CD4-positive, alpha-beta T cell treated with Interleukin-2 at 100 ng/mL for 4 hours (primary cell): ENCODE measurements around the gene FYCO1.

Experiments used
- DNase-seq: peaks from one replicate; pipeline ENCODE4 v3.0.0-alpha.2; 2020; ENCODE audit warnings: low spot score

FYCO1 gene

DNA sequence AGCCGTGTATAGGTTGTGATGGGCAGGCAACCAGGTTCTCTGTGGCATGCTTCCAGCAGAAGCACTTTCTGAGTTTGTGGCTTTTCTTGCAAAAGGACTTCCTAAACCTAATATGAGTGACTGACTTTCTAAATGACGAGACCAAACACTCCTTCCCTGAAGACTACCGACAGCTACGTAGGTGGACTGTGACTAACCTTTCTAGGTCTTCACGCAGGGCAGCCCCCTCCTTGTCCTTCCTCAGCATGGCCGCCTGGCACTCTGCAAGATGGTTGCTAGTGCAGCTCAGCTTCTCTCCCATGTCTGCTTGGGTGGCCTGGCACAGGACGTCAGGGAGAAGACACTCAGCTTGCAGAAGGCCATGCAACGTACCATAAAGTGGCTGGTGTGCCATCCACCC, 31.5 kb downstream of the FYCO1 start:
- peak; percentile 63 for DNase-seq

DNA sequence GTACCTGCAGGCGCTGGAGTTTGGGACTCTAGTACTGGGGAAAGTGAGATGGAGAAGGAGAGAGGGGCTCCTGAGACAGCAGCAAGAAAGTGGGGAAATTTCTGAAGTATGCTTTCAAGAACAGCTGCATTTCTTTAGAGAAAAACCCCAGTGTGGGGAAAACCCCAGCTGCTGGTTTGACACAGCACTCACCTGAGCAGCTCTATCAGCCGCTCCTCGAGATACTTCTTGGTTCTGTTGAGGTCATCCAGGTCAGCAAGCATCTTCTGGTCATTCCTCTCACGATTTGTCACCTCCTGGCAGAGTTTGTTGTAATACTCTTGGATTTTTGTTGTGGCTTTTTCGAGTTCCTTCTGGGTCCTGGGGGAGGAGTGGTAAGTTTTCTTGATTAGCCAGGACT, 33.6 kb downstream of the FYCO1 start:
- DNase-seq, result peak; percentile 46

DNA sequence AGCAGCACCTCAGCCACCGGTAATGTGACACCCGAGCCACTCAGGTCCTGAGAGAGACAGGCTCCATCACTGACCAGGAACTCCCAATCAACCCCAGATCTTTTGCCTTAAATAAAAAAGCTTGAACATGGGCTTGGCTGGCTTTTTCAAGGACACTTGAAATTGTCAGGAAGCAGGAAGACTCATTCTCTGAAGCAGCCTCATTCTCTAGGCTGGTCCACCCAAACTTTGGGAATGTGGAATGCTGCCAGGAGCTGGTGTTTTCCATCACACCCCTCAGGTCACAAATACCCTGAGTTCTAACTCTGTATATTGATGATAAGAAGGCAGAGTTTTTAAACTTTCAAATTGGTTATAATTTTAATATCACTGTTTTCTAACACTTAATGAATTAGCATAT, 35.3 kb downstream of the FYCO1 start:
- DNase-seq, result no peak

DNA sequence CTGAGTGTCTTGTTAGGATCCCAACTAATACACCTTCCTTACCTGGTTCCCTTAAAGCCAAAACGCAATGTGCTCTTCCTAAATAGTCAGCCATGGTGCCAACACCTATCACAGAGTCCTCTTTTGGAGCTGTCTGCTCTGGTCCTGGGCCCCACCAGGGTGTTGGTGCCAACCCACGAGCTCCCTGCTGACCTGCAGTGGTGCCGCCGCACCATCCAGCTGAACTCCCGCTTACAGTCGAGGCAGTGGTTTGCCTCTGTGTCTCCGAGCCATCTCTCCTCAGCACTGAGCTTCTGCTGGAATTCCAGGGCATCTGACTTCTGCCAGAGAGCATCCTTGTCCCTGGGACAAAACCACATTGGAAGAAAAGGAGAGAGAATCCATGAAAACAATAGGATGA, 36.4 kb downstream of the FYCO1 start:
- no peak for DNase-seq

GRCh38 chr3:45958321-45958791, 37.3 kb downstream of the FYCO1 start:
- DNase-seq, result no peak

DNA sequence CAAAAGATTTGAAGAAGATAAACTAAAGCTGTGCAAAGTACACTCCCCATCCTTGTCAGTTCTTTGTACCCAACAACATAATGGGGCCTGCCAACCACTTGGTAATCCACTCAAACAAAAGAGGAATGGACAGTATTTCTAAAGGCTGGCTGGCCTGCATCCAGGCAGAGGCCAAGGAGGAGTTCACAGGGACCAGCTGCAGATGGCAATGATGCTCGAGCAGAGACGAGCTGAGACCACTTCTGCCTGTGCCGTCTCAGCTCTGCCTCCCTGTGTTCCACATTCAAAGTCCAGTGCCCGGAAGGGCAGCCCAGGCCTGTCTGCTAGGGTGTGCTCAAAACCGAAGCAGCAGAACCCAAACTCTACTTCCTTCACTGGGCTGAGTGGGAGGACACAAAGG, 38.0 kb downstream of the FYCO1 start:
- no peak for DNase-seq

GRCh38 chr3:45955706-45956105, 39.9 kb downstream of the FYCO1 start:
- DNase-seq, result no peak

GRCh38 chr3:45955017-45955647, 40.5 kb downstream of the FYCO1 start:
- no peak for DNase-seq

DNA sequence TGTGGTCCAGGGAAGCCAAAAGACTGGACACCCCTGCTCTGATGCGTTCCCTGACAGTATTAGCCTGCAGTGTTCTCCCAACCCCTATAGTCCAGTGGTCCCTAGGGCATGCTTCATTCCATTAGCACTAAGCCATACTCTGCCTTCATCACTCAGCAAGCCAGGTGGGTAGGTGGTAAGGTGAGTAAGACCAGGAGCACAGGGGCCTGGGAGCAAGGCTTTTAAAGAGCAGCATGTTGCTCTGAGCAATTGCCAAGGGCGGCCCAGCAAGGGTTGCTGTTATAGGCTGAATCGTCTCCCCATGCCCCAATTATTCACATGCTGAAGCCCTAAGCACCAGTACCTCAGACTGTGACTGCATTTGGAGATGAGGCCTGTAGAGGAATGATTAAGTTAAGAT, 41.3 kb downstream of the FYCO1 start:
- no peak for DNase-seq

DNA sequence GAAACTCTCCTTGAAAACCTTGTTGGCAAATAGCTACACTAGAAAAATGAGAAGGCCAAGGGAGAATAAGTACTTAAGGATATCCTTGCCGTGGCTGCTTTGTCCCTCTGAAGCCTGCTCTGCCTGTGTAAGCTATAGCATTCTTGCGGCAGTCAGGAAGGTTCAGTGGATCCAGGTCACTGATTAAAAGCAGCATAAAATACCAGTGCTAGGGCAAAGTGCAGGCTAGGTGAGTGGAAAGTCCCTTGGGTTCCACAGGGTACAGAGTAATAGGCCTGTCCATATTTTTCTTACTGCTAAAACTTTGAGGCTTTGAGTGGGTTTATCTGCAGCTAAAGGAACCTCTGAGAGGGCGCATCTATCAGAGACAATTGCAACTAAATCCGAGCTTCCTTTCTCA, 42.1 kb downstream of the FYCO1 start:
- no peak for DNase-seq

DNA sequence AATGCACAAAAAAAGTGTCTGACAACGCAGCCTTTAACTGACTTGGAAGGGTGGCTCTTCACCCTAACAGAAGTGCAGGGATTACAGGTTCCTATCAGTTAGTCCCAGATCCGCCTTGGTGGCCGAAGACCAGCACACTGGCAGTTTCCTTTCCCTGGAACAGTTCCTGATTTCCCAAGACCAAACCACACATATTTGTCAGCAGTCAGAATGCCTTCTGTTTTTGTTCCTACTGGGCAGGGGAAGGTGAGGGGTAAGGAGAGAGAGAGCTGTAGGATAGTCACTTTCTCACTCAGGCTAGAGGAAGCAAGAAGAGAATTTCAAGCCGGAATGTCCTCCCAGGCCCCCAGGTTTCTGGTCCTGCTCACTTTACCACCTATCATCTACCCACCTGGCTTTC, 43.2 kb downstream of the FYCO1 start:
- DNase-seq, result no peak

GRCh38 chr3:45951946-45952345, 43.7 kb downstream of the FYCO1 start:
- no peak for DNase-seq

DNA sequence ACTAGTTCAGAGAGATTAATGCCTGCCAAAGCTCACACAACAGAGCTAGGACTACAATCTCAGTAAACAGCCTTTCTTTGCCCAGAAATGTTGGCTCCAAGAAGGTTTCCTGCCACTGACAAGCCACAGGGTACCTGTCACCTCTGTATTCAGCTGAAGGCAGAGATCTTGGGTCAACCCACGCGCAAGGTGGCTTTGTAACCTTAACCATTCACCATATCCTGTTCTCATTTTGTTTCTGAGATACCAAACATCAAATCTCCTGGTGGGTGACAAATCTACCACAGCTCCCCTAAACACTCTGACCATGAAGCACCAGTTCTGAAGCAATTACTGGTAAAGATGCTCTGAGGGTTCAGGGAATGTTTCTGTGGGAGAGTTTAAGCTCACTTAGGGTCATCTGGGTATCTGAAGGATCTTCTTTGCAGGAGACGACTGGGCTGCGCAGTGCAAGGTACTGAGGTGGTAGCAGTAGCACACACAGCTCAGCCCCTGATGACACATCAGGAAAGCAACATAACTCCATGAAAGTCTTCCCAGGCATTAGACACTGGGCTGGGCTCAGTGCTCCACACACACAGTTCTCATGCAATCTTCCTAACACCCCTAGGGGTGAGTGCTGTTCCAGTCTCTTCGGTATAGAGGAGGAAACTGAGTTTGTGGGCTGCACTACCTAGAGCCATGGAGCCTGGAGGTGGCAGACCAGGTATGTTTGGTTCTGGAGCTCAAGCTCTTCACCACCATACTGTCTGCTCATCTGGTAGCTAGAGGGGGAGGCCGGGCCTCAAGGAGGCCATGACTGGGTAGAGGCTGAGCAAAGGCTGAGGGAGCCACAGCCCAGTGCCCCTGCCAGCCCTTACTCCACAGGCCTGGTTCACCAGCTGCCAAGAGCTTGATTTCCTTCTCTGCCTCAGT, 44.7 kb downstream of the FYCO1 start:
- DNase-seq, result peak; percentile 70

- no peak for DNase-seq
These were observed 45.5 kb downstream of the FYCO1 start for GRCh38 chr3:45950131-45950530.

- no peak for DNase-seq
These were observed 46.2 kb downstream of the FYCO1 start for GRCh38 chr3:45949432-45949831.

DNA sequence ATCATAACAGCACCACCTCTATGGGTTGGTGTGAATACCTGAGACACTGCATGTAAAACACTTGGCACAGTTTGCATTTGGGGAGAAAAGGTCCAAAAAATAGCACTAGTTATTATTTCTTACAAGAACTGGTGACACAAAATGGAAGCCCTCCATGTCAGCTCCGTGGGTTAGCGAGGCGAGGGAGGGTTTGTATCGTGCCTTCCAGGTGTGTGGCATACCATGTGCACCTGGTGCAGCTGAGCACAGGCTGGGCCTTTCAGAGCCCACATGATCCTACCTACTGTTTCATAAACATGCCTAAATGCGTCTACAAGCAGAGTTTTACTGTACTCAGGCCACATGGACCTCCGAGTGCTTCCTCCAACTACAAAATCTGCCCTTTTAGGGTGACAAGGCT, 46.7 kb downstream of the FYCO1 start:
- no peak for DNase-seq

- no peak for DNase-seq
These were observed 47.3 kb downstream of the FYCO1 start for GRCh38 chr3:45948311-45948781.

DNA sequence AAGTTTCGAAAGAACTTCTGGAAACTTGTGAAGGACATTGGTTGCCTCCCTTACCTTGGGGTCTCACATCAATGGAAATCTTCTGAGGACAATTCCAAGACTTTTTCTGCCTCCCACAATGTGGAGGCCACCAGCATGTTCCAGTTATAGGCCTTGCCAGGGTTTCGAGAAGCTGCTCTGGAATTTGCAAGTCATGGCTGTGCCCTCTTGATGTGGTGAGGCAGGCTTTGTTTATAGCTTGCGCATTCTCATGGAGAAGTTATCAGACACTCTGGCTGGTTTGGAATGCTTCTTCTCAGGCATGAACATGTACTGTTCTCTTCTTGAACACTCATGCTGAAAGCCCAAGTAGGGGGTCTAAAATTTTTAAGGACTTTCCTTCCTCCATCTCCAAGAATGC, 48.3 kb downstream of the FYCO1 start:
- no peak for DNase-seq

GRCh38 chr3:45946875-45947274, 48.7 kb downstream of the FYCO1 start:
- DNase-seq, result peak; percentile 17

GRCh38 chr3:45946307-45946706, 49.3 kb downstream of the FYCO1 start:
- peak; percentile 16 for DNase-seq

- DNase-seq, result peak; percentile 55
These were observed 50.6 kb downstream of the FYCO1 start for GRCh38 chr3:45944830-45945620.

DNA sequence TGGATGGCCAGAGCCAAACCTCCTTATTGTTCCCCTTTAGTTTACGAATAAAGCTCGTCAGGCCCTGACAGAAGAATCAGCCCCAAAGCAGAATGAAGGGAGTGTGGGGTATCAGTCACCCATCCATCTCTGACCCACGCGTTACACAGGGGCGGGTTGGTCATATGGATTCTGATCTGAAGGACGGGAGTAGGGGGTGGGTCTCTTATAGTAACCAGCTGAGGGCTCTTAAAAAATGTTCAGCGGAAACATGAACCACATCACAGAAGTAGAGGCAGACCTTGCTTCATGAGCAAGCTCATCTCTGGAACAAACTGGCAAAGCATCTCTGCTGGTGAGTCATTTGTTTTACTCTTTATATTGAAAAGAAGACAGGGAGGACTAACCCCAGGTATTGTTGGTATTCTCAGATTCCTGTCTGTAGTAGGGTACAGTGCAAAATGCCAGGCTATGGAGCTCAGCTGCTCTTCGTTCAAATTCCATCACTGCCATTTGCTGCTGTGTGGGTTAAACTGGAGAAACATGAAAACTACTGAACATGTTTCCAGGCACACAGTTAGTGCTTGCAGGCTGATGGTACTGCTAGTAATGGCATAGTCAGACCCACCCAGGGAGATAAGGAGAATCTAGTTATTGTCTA, 52.3 kb downstream of the FYCO1 start, which contains the start of gene CXCR6:
Gene CXCR6 (plus strand): TSS at position 258 of the 640 bp plus-strand sequence. CDS start 3,018 bp downstream, outside the sequence.
- peak; percentile 79 for DNase-seq
